ENCODE data around the gene ZNHIT2. TPM values are rescaled to one million over a fixed set of nuclear protein-coding genes. Genes with fewer than 3 reads are reported as not detected.

Gene ZNHIT2
- total RNA-seq, 1 donor from 2014 or later = 35.3 TPM

DNA sequence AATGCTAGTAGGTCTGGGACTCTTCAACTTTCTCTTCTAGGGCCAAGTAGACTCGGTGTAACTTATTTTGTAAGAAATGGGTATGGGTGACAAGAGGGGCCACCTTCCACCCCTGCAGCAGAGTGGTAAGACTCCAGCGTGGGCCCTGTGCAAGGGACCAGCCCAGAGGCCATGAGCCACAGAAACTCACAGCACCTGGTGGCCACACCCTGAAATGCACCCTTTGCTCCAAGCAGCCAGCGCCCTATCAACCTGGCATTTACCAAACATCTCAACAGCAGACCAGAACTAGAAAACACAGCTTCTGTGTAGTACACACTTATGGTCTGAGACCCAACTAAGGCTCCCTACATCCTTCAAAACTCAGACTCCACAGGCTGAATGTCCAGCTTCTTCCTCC lies 39.4 kb downstream of the ZNHIT2 start:
- intact Hi-C loops (cut with DNase I) = no loop called here
- H3K4me1 ChIP-seq = no peaks in the 10 kb centered on the region
- no peak overlapping the region for H3K27ac ChIP-seq
- TF ChIP-seq, protein P1, sequence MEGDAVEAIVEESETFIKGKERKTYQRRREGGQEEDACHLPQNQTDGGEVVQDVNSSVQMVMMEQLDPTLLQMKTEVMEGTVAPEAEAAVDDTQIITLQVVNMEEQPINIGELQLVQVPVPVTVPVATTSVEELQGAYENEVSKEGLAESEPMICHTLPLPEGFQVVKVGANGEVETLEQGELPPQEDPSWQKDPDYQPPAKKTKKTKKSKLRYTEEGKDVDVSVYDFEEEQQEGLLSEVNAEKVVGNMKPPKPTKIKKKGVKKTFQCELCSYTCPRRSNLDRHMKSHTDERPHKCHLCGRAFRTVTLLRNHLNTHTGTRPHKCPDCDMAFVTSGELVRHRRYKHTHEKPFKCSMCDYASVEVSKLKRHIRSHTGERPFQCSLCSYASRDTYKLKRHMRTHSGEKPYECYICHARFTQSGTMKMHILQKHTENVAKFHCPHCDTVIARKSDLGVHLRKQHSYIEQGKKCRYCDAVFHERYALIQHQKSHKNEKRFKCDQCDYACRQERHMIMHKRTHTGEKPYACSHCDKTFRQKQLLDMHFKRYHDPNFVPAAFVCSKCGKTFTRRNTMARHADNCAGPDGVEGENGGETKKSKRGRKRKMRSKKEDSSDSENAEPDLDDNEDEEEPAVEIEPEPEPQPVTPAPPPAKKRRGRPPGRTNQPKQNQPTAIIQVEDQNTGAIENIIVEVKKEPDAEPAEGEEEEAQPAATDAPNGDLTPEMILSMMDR (IDR thresholded peaks at IDR 0.05) = peak in 1 of 3 experiments; percentile 38
- no peaks in the 10 kb centered on the region for H3K27me3 ChIP-seq
- no peak for DNase-seq (ENCODE audit: low spot score in 2 of 2)
- H3K36me3 ChIP-seq = no peaks in the 10 kb centered on the region
- no peaks in the 10 kb centered on the region for H3K9me3 ChIP-seq
- H3K4me3 ChIP-seq = no peak overlapping the region

DNA sequence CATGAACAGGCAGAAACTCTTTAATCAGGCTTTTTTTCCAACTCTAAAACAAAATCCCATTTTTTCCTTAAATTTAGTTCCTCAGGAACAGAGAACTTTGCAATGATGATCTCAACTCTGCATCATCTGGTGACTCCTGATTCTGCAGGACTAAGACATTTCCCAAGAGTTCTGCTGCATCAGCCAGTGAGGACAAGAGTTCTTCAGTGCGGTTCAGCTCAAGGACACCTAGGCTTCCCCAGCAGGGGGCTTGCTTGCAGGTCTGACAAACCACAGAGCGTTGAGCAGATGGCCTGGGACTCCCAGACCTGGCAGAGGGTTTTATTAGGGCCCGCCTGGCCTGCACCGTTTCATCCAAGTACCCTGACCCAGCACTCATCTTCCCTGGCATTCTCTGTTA lies 40.0 kb downstream of the ZNHIT2 start:
- TF ChIP-seq, protein P1 (IDR thresholded peaks at IDR 0.05) = no peak
- Histone ChIP-seq H3K4me3 (no peak overlapping the region), H3K9me3 (no peaks in the 10 kb centered on the region), H3K27me3 (no peaks in the 10 kb centered on the region), H3K27ac (no peak overlapping the region), H3K36me3 (no peaks in the 10 kb centered on the region), H3K4me1 (no peaks in the 10 kb centered on the region)
- no peak for DNase-seq (ENCODE audit: low spot score in 2 of 2)
- intact Hi-C loops (cut with DNase I) = no loop called here

DNA sequence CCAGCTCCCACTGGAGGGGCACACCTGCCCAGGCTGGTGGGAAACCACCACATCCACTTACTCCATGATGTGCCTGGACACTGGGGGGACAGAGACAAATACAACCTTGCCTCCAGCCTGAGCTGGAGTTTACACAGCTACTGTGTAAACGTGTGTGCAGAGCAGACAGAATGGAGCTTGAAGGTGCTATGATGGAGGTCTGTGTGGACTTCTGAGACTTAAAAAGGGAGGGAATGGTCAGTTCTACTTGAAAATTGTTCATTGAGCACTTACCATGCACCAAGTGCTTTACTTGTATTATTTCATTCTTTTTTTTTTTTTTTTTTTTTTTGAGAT lies 44.9 kb downstream of the ZNHIT2 start:
- intact Hi-C loops (cut with DNase I) = no loop called here
- no peak for DNase-seq (ENCODE audit: low spot score in 2 of 2)

DNA sequence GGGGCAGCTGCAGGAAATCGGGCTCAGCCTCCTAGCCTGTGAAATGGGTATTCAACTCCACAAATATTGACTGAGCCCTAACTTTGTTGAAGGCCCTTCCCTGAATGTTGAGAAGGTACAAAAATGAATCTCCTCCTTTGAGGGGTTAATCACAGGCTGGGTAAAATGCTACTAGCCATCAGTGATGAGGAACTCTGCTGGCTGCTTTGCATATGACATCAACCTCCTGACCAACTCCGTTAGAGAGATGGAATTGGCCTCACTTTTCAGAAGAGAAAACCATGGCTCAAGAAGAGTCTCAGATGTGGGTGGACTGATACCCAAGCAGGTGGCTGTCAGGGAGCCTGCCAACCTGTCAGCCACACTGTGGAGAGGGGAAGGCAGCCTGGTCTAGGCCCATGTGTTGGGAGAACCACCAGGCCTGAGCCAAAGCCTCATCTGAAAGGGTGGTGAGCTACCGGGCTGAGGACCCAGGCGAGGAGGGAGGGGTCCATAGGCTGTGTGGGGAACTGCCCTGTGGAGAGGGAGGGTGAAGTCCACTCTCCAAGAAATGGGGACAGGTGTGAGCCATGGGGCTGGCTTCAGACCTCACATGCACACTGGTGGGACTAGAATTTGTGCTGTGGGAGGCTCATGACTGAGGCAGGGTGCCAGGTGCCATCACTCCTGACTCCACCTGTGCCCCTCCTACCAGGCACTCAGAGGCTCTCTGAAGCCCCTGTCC lies 45.4 kb downstream of the ZNHIT2 start:
- Histone ChIP-seq H3K36me3 (no peaks in the 10 kb centered on the region), H3K27ac (no peak overlapping the region), H3K9me3 (no peaks in the 10 kb centered on the region), H3K27me3 (no peaks in the 10 kb centered on the region), H3K4me1 (no peaks in the 10 kb centered on the region), H3K4me3 (no peak overlapping the region)
- TF ChIP-seq, protein P1 (IDR thresholded peaks at IDR 0.05) = no peak
- DNase-seq (ENCODE audit: low spot score in 2 of 2) = no peak
- intact Hi-C loops (cut with DNase I) = no loop called here

More for the DNA sequence above, 44.9 kb downstream of the ZNHIT2 start:
- TF ChIP-seq, protein P1 (IDR thresholded peaks at IDR 0.05) = no peak
- Histone ChIP-seq H3K9me3 (no peaks in the 10 kb centered on the region), H3K27ac (no peak overlapping the region), H3K4me3 (no peak overlapping the region), H3K27me3 (no peaks in the 10 kb centered on the region), H3K4me1 (no peaks in the 10 kb centered on the region), H3K36me3 (no peaks in the 10 kb centered on the region)

DNA sequence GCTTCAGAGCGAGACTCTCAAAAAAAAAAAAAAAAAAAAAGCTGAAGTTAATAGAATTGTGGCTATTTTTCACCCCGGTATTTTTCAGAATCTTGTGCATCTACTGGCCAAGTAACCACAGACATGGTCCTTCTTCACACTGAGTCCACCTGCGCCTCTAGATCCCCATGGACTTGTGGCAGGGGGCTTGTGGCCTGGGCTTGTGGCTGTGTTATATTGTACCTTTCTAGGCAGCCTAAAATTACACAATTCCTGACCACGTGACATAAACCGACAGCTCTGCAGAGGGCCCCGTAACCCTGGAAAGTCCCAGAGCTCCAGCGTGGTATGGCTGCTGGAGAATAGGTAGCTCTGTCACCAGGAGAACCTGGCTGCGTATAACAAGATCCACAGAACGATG lies 48.3 kb downstream of the ZNHIT2 start:
- Histone ChIP-seq H3K27me3 (no peaks in the 10 kb centered on the region), H3K36me3 (no peaks in the 10 kb centered on the region), H3K4me1 (no peaks in the 10 kb centered on the region), H3K27ac (no peak overlapping the region), H3K4me3 (no peak overlapping the region), H3K9me3 (no peaks in the 10 kb centered on the region)
- DNase-seq (ENCODE audit: low spot score in 2 of 2) = no peak
- TF ChIP-seq, protein P1 (IDR thresholded peaks at IDR 0.05) = no peak
- intact Hi-C loops (cut with DNase I) = no loop called here

DNA sequence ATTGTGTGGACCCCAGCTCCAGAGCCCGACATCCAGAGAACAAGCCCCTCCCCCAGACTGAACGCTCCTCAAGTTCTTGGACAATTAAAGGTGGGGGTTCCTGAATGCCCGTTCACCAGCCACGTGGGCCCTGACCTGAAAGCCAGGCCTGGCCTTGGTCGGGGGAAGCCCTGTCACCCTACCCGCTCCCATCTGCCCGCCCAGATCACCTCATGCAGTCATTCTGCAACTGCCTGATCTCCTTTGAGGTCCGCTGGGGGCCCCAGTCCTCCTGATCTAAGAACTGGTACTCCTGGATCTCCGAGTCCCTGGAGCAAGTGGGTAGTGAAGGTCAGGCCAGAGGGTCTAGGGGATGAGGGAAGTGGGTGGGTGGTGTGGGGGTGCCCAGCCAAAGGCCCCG lies 50.1 kb downstream of the ZNHIT2 start:
- no peaks in the 10 kb centered on the region for H3K36me3 ChIP-seq
- no peaks in the 10 kb centered on the region for H3K9me3 ChIP-seq
- no peaks in the 10 kb centered on the region for H3K27me3 ChIP-seq
- intact Hi-C loops (cut with DNase I) = no loop called here
- H3K4me1 ChIP-seq = no peaks in the 10 kb centered on the region
- DNase-seq (ENCODE audit: low spot score in 2 of 2) = no peak
- TF ChIP-seq, protein P1 (IDR thresholded peaks at IDR 0.05) = no peak
- no peak overlapping the region for H3K4me3 ChIP-seq
- no peak overlapping the region for H3K27ac ChIP-seq

Data from ascending aorta (tissue), 2 donors.